ENCODE measurements around the gene DSTN. TPM values are rescaled to one million over a fixed set of nuclear protein-coding genes. Genes with fewer than 3 reads are reported as not detected.

DSTN gene
- total RNA-seq, 1 experiment from 2014 or later: 412 TPM

DNA sequence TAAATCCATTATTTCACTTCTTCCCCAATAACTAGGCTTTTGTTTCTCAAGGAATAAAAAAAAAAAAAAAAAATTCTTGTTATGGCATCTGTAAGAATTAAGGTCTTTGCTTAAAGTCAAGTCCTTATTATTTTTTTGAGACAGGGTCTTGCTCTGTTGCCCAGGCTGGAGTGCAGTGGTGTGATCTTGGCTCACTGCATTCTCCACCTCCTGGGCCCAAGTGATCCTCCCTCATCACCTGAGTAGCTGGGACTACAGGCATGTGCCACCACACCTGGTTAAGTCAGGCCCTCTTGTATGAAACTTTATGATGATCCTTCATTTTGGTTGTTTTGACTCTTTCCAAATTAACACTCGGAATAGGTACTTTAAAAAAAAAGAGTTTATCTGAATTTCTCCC, 17.3 kb downstream of the DSTN start:
- ATAC-seq (no peak), DNase-seq (ENCODE audit: low read depth, low spot score) (no peak)
- Histone ChIP-seq H3K27ac (ENCODE audit: low read length) (no peak overlapping the region), H3K27me3 (ENCODE audit: control insufficient read depth, insufficient read depth, low read length) (no peaks in the 10 kb centered on the region), H3K36me3 (ENCODE audit: control insufficient read depth, insufficient read depth, low read length) (no peaks in the 10 kb centered on the region), H3K4me1 (ENCODE audit: control insufficient read depth, insufficient read depth, low read length) (peaks cover 31% of the 10 kb centered on the region; the same call in 1 of the 2 replicates), H3K9me3 (ENCODE audit: control insufficient read depth, insufficient read depth, low read depth, low read length) (no peaks in the 10 kb centered on the region), H3K4me3 (ENCODE audit: low read depth in 2 of 2, low read length in 2 of 2) (no peak overlapping the region)
- CTCF ChIA-PET: no interaction called here
- in situ Hi-C loops (cut with HindIII; ENCODE audit: low pct_unique_long_range_greater_than_20kb, low sequenced_read_pairs): no loop called here
- TF ChIP-seq SIN3A (IDR thresholded peaks at IDR 0.05; ENCODE audit: borderline replicate concordance, insufficient read depth, low read depth, low read length) (no peak), TCF7L2 (IDR thresholded peaks at IDR 0.05; ENCODE audit: low read depth, low read length) (no peak), POLR2AphosphoS5 (IDR thresholded peaks at IDR 0.05; ENCODE audit: low read depth, low read length) (no peak)
- TF ChIP-seq, protein P1, sequence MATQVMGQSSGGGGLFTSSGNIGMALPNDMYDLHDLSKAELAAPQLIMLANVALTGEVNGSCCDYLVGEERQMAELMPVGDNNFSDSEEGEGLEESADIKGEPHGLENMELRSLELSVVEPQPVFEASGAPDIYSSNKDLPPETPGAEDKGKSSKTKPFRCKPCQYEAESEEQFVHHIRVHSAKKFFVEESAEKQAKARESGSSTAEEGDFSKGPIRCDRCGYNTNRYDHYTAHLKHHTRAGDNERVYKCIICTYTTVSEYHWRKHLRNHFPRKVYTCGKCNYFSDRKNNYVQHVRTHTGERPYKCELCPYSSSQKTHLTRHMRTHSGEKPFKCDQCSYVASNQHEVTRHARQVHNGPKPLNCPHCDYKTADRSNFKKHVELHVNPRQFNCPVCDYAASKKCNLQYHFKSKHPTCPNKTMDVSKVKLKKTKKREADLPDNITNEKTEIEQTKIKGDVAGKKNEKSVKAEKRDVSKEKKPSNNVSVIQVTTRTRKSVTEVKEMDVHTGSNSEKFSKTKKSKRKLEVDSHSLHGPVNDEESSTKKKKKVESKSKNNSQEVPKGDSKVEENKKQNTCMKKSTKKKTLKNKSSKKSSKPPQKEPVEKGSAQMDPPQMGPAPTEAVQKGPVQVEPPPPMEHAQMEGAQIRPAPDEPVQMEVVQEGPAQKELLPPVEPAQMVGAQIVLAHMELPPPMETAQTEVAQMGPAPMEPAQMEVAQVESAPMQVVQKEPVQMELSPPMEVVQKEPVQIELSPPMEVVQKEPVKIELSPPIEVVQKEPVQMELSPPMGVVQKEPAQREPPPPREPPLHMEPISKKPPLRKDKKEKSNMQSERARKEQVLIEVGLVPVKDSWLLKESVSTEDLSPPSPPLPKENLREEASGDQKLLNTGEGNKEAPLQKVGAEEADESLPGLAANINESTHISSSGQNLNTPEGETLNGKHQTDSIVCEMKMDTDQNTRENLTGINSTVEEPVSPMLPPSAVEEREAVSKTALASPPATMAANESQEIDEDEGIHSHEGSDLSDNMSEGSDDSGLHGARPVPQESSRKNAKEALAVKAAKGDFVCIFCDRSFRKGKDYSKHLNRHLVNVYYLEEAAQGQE (IDR thresholded peaks at IDR 0.05; ENCODE audit: insufficient read depth in 1 of 2, low read depth in 2 of 2, low read length in 1 of 2): no peak
- TF ChIP-seq, protein P2, sequence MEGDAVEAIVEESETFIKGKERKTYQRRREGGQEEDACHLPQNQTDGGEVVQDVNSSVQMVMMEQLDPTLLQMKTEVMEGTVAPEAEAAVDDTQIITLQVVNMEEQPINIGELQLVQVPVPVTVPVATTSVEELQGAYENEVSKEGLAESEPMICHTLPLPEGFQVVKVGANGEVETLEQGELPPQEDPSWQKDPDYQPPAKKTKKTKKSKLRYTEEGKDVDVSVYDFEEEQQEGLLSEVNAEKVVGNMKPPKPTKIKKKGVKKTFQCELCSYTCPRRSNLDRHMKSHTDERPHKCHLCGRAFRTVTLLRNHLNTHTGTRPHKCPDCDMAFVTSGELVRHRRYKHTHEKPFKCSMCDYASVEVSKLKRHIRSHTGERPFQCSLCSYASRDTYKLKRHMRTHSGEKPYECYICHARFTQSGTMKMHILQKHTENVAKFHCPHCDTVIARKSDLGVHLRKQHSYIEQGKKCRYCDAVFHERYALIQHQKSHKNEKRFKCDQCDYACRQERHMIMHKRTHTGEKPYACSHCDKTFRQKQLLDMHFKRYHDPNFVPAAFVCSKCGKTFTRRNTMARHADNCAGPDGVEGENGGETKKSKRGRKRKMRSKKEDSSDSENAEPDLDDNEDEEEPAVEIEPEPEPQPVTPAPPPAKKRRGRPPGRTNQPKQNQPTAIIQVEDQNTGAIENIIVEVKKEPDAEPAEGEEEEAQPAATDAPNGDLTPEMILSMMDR (IDR thresholded peaks at IDR 0.05): no peak
- intact Hi-C loops (cut with micrococcal nuclease; ENCODE audit: unreplicated experiment): no loop called here
- no TSS peak for BruUV-seq (replicated peaks)
- POLR2A ChIA-PET: no interaction called here

DNA sequence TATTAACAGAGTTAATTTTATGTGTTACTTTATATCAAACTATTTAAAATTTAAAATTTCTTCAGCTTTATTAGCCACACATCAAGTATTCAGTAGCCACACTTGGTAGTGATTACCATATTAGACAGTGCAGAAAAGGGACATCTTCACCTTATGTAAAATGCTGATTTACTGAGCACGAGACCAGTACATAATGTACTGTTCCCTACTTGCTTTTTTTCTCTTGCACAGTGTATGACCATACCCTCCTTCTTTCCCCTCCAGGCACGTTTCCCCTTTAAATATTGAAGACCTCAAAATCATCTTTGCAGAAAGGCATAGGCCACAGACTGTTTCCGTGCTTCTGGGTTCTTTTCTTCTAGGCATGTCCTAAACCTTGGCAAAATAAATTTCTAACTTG, 17.9 kb downstream of the DSTN start:
- no peak overlapping the region for H3K27ac ChIP-seq (ENCODE audit: low read length)
- POLR2A ChIA-PET: no interaction called here
- peaks cover 31% of the 10 kb centered on the region; the same call in 1 of the 2 replicates for H3K4me1 ChIP-seq (ENCODE audit: control insufficient read depth, insufficient read depth, low read length)
- in situ Hi-C loops (cut with HindIII; ENCODE audit: low pct_unique_long_range_greater_than_20kb, low sequenced_read_pairs) (no loop called here), intact Hi-C loops (cut with micrococcal nuclease; ENCODE audit: unreplicated experiment) (no loop called here)
- no TSS peak for BruUV-seq (replicated peaks)
- TF ChIP-seq SIN3A (IDR thresholded peaks at IDR 0.05; ENCODE audit: borderline replicate concordance, insufficient read depth, low read depth, low read length) (no peak), TCF7L2 (IDR thresholded peaks at IDR 0.05; ENCODE audit: low read depth, low read length) (no peak), POLR2AphosphoS5 (IDR thresholded peaks at IDR 0.05; ENCODE audit: low read depth, low read length) (no peak)
- TF ChIP-seq, protein P2 (IDR thresholded peaks at IDR 0.05): no peak
- TF ChIP-seq, protein P1 (IDR thresholded peaks at IDR 0.05; ENCODE audit: insufficient read depth in 1 of 2, low read depth in 2 of 2, low read length in 1 of 2): no peak
- H3K36me3 ChIP-seq (ENCODE audit: control insufficient read depth, insufficient read depth, low read length): no peaks in the 10 kb centered on the region
- no peak for DNase-seq (ENCODE audit: low read depth, low spot score)
- no peaks in the 10 kb centered on the region for H3K9me3 ChIP-seq (ENCODE audit: control insufficient read depth, insufficient read depth, low read depth, low read length)
- no peak for ATAC-seq
- CTCF ChIA-PET: no interaction called here
- no peak overlapping the region for H3K4me3 ChIP-seq (ENCODE audit: low read depth in 2 of 2, low read length in 2 of 2)
- no peaks in the 10 kb centered on the region for H3K27me3 ChIP-seq (ENCODE audit: control insufficient read depth, insufficient read depth, low read length)

All from Panc1 (cell line).